ENCODE measurements around the gene RAD51B.

Gene RAD51B

DNA sequence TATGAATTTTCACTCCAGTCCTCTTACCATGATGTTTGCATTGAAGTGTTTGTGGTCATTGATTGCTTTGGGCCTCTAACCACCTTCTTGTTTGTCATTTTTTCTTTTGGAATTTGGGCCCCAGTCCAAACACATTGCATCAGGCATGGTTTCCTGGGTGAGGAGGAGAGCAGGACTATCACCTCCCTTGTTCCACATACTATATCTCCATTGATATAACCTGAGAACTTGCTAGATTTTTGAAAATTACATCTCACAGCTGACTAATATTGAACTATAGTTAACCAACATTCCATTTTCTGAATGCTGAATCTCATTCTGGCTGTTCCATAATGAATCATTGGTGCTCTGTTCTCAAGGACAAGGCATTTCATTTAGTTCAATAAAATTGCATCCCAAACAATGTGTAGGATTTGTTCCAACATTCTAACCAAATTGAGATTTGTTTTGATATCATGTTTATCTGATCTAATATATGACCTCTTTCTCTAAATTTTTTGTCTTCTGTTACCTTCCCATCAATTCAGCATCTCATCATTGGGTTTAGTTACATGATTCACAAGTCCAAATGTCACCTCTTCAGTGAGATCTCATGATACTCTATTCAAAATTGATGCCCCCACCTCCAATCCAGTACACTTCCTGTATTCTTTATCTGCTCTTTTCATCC lies 644.3 kb downstream of the RAD51B start:
- no peak overlapping the region for H3K27ac ChIP-seq
- CTCF ChIA-PET, result interaction anchor here (0.6 kb wide), 1 partner anchor 355 kb away, joined by 3 read pairs; no protein-coding TSS in a partner anchor
- TF ChIP-seq, protein P1, sequence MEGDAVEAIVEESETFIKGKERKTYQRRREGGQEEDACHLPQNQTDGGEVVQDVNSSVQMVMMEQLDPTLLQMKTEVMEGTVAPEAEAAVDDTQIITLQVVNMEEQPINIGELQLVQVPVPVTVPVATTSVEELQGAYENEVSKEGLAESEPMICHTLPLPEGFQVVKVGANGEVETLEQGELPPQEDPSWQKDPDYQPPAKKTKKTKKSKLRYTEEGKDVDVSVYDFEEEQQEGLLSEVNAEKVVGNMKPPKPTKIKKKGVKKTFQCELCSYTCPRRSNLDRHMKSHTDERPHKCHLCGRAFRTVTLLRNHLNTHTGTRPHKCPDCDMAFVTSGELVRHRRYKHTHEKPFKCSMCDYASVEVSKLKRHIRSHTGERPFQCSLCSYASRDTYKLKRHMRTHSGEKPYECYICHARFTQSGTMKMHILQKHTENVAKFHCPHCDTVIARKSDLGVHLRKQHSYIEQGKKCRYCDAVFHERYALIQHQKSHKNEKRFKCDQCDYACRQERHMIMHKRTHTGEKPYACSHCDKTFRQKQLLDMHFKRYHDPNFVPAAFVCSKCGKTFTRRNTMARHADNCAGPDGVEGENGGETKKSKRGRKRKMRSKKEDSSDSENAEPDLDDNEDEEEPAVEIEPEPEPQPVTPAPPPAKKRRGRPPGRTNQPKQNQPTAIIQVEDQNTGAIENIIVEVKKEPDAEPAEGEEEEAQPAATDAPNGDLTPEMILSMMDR (conservative IDR thresholded peaks at IDR 0.05; ENCODE audit: low read depth), result no peak
- POLR2A ChIA-PET (ENCODE audit: low non-redundant PET), result no interaction called here
- no peak for DNase-seq (ENCODE audit: low spot score)

DNA sequence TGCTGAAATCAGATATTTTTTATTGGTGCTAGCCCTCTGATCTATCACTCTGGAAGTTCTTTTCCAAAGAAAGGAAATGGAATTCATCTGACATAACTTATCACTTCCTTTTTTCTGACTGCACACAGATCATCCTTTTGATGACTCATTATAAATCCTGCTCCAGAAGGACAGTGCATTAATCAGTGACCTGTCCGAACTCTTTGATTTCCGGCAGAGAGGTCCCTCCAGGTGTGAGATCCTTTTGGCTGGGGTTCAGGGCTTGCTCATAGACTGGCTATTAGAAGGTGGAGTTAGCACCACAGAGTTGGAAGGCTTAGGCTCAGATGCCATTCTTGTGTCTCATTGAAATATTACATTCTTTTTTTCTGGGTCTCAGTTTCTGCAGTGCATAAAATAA lies 645.1 kb downstream of the RAD51B start:
- H3K27ac ChIP-seq, result no peak overlapping the region
- ChIA-PET POLR2A (ENCODE audit: low non-redundant PET) (no interaction called here), CTCF (interaction anchor here (0.7 kb wide), 1 partner anchor 13 kb away, joined by 5 read pairs; no protein-coding TSS in a partner anchor)
- TF ChIP-seq, protein P1 (conservative IDR thresholded peaks at IDR 0.05; ENCODE audit: low read depth), result no peak
- DNase-seq (ENCODE audit: low spot score), result peak; percentile 75

DNA sequence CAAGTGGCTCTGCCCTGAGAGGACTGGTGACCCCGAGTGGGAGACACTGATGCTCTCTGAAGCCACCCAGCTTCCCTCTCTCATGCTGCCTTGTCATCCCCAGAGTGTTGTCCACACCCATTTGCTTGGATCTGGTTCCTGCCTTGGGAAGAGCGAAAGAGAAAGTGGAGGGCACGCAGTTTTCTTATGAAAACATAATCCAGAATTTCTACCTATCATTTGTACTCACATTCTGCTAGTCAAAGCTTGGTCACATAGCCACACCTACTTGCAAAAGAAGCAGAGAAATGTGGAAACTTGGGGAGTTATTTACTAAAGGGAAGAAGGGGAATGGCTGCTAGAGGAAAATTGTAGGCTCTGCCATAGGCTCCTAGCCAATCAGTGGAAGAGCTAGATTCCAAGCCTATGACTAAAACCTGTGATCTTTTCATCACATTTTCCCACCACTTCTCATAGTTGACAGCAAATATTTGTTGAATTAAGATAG lies 647.0 kb downstream of the RAD51B start:
- peak; percentile 89 for DNase-seq (ENCODE audit: low spot score)
- POLR2A ChIA-PET (ENCODE audit: low non-redundant PET), result no interaction called here

DNA sequence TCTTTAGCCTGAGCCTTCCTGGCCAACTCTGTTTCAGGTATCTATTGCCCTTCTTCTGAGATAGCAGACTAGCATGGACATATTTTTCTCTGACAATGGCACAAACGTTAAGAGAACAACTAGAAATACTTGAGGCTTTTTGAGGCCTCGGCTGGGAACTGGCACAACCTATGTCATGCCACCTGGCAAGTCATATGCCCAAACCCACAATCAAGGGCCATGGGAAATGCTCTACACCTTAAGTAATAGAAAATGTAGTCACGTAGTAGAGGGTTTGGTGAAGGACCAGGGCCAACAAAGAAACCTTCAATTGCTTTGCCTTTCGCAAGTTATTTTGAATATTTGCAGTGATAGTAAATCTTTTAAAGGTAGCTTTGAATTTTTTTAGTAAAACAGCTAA lies 647.8 kb downstream of the RAD51B start:
- ChIA-PET POLR2A (ENCODE audit: low non-redundant PET) (no interaction called here), CTCF (interaction anchor here (0.6 kb wide), 1 partner anchor 9 kb away, joined by 5 read pairs; no protein-coding TSS in a partner anchor)
- no peak for DNase-seq (ENCODE audit: low spot score)
- TF ChIP-seq, protein P1 (conservative IDR thresholded peaks at IDR 0.05; ENCODE audit: low read depth), result no peak
- H3K27ac ChIP-seq, result no peak overlapping the region

More for the DNA sequence above, 647.0 kb downstream of the RAD51B start:
- TF ChIP-seq, protein P1 (conservative IDR thresholded peaks at IDR 0.05; ENCODE audit: low read depth), result no peak
- H3K27ac ChIP-seq, result peak overlapping the region; percentile 89
- CTCF ChIA-PET, result no interaction called here

DNA sequence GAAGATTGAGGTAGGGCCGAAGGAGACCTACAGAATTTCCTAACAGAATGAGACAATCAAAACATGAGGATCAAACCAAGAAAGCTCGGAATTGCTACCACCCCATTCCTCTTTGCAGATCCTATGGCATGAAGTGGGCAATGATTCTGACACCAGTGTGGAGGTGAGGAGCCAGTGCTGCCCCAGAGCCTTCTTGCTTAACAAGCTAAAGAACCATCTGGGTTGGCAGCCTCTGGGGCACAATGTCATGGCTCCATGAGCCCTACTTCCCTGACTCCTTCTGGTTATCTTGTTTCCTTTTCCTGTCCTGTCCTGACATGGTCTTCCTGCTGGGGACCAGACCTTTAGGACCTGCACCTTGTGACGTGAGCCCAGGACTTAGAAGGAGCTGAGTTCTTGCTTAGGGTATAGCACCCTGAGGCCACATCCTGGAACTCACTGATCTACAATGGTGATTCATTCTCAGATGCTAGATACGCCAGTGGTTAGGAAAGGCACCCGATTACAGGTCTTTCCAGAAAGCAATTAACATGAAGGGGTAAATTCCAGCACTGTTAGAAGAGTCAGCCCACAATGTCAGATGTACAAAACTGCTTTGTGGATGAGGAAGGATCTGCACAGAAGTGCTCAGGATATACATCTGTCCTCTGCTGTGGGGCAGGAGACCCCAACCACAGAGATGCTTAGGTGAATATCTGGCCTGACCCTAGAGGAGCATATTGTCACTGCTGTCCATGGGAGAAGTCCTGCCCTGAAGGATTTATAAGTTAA lies 649.0 kb downstream of the RAD51B start:
- DNase-seq (ENCODE audit: low spot score), result peak; percentile 61
- POLR2A ChIA-PET (ENCODE audit: low non-redundant PET), result no interaction called here
- TF ChIP-seq, protein P1 (conservative IDR thresholded peaks at IDR 0.05; ENCODE audit: low read depth), result no peak
- CTCF ChIA-PET, result interaction anchor here (0.5 to 0.6 kb wide), 2 partner anchors 21 to 320 kb away, joined by 3 to 4 read pairs; no protein-coding TSS in a partner anchor
- peak overlapping the region; percentile 41; the same call in 1 of the 2 replicates for H3K27ac ChIP-seq

DNA sequence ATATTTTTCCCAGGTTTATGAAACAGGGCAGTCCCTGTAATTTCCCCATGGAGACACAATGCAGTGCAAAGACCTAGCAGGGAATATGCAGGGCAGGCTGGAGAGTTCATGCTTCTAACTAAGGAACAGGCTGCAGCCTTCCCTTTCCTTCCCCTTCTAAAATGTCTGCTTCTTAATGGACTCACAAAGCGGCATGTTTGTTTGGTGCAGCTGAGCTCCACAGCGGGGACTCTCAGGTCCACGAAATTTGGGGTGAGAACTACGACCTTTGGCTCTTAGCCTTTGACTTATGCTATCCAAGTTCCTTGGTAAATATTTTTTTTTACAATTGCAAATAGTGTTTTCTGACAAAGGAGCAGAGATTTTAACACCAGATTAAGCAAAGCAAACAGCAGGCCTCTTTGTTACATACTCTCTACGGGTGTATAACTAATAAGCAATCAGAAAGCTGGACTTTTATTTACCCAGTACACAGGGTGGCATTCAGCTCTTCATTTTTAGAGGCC lies 649.7 kb downstream of the RAD51B start:
- H3K27ac ChIP-seq, result no peak overlapping the region; the same call in 1 of the 2 replicates
- ChIA-PET POLR2A (ENCODE audit: low non-redundant PET) (no interaction called here), CTCF (no interaction called here)
- TF ChIP-seq, protein P1 (conservative IDR thresholded peaks at IDR 0.05; ENCODE audit: low read depth), result no peak
- no peak for DNase-seq (ENCODE audit: low spot score)

Data from RWPE1 (cell line).